ENCODE results near the gene EDIL3.

The EDIL3 gene

DNA sequence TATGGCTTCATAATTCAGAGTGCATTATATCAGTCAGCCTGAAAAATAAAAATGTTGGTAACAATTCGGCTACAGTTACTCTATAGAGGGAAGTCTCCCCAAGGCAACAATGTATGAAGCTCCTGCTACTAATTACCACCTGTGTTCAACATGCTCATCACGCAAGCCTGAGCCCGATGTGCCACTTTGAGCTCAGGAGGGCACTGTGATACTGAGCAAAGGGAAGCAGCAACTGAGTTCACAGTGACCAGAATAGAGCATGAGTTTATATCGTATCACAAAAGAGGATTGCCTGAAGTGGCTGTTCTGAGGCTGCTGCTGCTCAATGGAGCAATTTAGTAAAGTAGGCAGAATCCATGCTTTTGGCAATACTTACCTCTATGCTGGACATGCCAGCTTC is 462.0 kb downstream of the EDIL3 start:
- no peak for DNase-seq (ENCODE audit: low read depth)
- H3K4me3 ChIP-seq (ENCODE audit: control insufficient read depth, low read depth, low read length): no peak overlapping the region
- TF ChIP-seq, protein P1, sequence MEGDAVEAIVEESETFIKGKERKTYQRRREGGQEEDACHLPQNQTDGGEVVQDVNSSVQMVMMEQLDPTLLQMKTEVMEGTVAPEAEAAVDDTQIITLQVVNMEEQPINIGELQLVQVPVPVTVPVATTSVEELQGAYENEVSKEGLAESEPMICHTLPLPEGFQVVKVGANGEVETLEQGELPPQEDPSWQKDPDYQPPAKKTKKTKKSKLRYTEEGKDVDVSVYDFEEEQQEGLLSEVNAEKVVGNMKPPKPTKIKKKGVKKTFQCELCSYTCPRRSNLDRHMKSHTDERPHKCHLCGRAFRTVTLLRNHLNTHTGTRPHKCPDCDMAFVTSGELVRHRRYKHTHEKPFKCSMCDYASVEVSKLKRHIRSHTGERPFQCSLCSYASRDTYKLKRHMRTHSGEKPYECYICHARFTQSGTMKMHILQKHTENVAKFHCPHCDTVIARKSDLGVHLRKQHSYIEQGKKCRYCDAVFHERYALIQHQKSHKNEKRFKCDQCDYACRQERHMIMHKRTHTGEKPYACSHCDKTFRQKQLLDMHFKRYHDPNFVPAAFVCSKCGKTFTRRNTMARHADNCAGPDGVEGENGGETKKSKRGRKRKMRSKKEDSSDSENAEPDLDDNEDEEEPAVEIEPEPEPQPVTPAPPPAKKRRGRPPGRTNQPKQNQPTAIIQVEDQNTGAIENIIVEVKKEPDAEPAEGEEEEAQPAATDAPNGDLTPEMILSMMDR (conservative IDR thresholded peaks at IDR 0.05; ENCODE audit: control insufficient read depth, insufficient read depth, low read depth, low read length): no peak

DNA sequence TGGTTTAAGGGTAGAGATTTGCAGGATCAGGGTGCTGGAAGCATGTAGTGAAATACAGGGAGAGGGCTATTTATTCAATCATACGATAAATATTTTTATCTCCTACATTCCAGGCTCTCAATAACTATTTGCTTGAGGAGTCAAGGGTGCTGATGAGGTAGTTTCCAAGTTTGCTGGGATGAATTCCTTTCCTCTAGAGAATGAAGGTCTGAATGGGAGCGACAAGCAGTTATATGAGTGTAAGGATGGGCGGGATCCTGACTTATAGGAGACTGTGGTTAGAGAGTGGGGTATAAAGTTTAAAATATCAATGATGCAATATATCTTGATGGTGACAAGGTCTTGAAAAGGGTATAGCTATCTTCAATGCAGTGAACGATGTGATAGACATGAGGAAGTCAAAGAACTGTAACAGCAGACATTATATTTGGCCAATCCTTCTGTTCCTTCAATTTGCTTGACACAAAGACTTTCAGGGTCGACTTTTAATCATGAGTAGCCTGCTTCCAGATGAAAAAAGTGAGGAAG is 462.9 kb downstream of the EDIL3 start:
- no peak for DNase-seq (ENCODE audit: low read depth)
- TF ChIP-seq, protein P1 (conservative IDR thresholded peaks at IDR 0.05; ENCODE audit: control insufficient read depth, insufficient read depth, low read depth, low read length): no peak
- H3K4me3 ChIP-seq (ENCODE audit: control insufficient read depth, low read depth, low read length): no peak overlapping the region

DNA sequence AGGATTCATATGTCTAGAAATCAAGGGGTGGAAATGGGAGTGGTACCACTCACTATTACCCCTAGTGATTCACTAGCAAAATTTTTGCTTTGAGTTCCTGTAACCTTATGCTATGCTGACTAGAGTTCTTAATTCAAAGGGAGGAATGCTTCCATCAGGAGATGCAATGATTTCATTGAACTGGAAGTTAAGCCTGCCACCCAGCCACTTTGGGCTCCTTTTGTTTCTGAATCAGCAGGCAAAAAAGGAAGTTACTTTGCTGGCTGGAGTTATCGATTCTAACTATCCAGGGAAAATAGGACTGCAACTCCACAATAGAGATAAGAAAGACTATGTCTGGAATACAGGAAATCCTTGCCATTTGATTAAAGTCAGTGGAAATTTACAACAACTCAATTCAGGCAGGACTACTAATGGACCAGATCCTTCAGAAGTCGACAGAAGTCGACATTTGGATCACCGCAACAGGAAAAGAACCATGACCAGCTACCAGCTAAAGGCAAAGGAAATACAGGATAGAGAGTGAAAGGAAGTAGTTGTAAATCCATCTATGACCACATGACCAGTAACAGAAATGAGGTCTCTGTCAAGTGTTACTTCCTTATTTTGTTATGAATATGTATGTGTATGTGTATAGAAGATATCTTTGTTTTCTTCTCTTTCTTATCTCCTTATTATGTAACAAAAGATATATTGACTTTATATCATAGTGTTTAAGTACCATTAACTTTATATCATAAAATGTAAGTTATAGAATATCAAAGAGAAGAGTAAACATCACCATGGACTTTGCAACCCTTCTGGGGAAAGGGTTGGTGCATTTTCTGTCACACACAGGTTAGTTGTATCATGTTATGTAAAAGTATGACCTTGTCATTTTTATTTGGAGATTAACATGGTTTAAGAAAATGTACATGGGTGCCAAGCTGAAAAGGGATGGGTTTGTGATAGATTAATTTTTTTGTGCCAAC is 465.3 kb downstream of the EDIL3 start:
- no peak for DNase-seq (ENCODE audit: low read depth)
- TF ChIP-seq, protein P1 (conservative IDR thresholded peaks at IDR 0.05; ENCODE audit: control insufficient read depth, insufficient read depth, low read depth, low read length): no peak
- no peak overlapping the region for H3K4me3 ChIP-seq (ENCODE audit: control insufficient read depth, low read depth, low read length)

DNA sequence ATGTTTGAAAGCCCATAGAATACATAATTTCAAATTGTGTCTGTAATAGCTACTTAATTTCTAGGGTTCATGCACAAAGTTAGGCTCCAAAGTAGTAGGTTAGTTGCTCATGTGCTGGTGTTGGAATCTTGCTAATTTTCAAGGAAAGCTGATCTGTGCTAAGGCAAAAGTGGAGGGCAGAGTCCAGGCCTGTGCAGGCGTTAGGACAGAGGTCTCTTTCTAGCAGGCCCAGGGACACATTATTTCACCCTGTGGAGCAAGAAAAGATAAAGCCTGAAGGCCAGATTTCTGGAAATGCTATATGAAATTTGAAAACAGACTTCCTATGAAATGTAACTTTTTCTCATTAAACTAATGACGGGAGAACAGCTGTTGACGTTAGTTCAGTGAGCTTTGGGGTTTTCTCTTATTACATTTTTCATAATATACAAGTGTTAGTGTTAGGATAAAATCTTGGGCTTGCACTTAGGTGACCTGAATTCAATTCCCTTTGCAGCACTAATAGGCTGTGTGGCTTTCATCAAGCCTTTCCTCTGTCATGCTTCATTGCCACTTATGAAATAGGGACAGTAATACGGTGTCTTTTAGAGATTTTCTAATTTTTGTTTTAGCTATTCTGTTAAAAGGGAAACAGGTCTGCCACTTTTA is 467.3 kb downstream of the EDIL3 start:
- no peak overlapping the region for H3K4me3 ChIP-seq (ENCODE audit: control insufficient read depth, low read depth, low read length)
- TF ChIP-seq, protein P1 (conservative IDR thresholded peaks at IDR 0.05; ENCODE audit: control insufficient read depth, insufficient read depth, low read depth, low read length): no peak
- no peak for DNase-seq (ENCODE audit: low read depth)

DNA sequence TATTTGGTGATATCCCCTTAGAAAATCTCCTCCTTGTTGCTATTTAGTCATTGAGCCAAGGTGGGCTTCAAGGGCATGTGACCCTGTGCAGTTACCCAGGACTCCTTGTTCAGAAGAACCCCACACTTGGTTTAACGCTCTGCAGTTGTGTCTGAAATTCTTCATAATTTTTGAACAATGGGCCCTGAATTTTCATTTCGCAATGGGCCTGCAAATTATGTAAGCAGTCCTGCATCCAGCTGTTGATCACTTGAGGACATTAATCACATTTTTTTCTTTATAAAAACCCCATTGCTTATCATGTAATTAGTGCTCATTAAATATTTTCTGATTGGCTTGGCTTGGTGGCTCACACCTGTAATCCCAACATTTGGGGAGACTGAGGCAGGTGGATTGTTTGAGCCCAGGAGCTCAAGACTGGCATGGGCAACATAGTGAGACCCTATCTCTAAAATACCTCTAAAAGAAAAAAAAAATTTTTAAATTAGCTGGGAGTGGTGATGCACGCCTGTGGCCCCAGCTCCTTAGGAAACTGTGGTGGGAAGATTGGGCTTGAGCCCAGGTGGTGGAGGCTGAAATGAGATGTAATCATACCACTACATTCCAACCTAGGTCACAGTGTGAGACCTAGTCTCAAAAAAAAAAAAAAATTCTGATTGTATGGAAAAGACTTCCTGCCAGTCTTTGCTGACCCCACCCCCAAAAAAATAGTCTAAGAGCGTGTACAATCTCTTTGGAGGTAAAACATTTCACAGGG is 469.8 kb downstream of the EDIL3 start:
- TF ChIP-seq, protein P1 (conservative IDR thresholded peaks at IDR 0.05; ENCODE audit: control insufficient read depth, insufficient read depth, low read depth, low read length): no peak
- no peak overlapping the region for H3K4me3 ChIP-seq (ENCODE audit: control insufficient read depth, low read depth, low read length)
- DNase-seq (ENCODE audit: low read depth): no peak

DNA sequence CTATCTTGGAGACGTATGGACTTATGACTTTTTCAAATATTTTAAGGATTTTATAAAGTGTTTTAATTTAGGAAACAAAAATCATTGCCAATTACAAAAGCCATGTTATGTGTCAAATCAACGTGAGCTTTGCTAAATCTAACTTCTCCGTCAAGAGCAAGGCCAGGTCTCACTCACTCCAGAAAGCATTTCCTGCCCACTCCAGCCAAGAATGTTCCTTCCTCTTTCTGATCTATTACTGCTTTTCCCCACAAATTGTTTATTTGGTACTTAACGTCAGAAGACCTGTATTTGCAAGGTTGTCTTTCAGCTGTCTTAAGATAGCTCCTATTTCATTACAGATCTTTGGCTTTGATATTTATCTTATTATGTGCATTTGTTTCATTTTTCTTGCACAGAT is 470.5 kb downstream of the EDIL3 start:
- TF ChIP-seq, protein P1 (conservative IDR thresholded peaks at IDR 0.05; ENCODE audit: control insufficient read depth, insufficient read depth, low read depth, low read length): no peak
- no peak for DNase-seq (ENCODE audit: low read depth)
- H3K4me3 ChIP-seq (ENCODE audit: control insufficient read depth, low read depth, low read length): no peak overlapping the region
